ENCODE data around the gene FXR1. TPM values are rescaled to one million over a fixed set of nuclear protein-coding genes. Genes with fewer than 3 reads are reported as not detected.
A peak's percentile ranks its signal among the peaks of the same experiment; 100 is the strongest.
"Not testable (repeated sequence)": the region's sequence is repeated elsewhere in the genome, so short reads cannot be mapped to it uniquely, and the experiment has no call there.

FXR1 gene
- total RNA-seq, 1 experiment from 2014 or later, result 153 TPM

DNA sequence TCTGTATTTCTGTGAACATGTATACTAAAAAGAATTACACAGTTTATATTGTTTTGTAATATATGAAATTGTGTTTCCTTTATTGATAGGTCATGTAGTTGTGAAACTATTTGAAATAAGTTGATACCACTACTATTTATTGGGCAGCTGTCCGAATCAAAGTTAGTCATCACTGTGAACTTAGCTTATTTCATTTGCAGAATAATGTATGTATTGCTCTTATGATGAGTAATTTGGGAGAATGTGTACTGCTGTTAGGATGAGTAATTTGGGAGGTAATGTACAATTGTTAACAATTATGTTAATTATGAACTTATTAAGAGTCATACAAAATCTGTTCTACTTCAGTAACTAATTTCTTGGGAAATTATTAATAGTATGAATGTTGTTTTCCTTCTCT is 22.2 kb downstream of the FXR1 start:
- DNase-seq (ENCODE audit: low read depth), result no peak

DNA sequence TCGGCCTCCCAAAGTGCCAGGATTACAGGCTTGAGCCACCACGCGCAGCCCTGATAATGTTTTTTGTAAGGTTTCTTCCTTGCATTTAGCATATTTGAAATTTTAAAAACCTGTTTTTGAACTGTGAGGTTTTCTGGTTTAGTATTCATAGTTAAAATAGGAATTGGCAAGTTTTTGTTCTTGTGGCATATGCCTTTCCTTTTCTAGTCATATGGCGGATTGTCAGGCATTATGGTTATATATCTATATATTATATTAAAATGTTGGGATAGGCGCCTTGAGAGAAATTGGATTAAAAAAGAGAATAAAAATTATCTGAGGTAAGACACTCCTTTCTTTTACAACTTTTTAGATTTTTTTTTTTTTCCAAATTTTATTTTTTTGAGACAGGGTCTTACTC is 28.4 kb downstream of the FXR1 start:
- DNase-seq (ENCODE audit: low read depth), result no peak

DNA sequence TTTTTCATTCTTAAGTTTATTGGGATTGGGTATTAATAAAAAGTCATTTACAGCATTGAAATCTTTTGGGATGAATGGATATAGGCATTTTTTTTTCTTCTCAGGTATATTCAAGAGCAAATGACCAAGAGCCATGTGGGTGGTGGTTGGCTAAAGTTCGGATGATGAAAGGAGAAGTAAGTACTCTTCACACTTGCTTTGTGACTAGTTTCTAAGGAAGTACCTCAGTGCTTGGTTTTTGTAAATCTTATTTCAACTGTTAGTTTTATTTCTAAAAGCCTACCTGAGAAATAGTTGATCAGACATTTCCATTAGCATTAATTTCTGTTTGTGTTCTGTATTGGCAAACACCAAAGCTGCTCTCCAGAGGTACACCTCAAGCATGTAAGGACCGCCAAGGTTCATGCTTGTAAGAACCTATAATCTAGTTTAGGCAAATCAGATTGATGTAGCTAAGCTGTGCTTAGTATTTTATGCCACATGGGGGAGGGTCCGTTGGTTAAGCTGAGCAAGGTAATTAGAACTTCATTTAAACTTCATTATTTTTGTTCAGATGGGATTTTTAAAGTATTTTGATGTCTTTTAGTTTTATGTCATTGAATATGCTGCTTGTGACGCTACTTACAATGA is 35.4 kb downstream of the FXR1 start:
- no peak for DNase-seq (ENCODE audit: low read depth)

DNA sequence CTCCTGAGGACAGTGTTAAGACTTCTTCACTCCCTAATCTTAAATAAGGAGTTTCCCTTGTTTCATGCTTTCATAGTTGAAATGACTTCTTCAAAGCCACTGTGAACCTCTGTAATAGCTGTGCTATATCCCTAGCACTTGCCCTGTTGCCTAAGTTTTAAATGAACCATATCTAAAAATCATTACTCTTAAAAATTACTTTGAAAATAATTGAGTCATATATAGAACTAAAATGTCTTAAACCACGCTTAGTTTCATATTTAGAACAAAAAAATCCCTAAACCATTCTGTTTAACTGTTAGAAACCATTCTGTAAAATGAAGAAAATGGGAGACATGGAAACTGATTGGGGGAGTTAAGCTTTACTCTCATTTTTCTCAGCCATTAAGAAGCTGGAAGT is 47.2 kb downstream of the FXR1 start:
- no peak for DNase-seq (ENCODE audit: low read depth)

DNA sequence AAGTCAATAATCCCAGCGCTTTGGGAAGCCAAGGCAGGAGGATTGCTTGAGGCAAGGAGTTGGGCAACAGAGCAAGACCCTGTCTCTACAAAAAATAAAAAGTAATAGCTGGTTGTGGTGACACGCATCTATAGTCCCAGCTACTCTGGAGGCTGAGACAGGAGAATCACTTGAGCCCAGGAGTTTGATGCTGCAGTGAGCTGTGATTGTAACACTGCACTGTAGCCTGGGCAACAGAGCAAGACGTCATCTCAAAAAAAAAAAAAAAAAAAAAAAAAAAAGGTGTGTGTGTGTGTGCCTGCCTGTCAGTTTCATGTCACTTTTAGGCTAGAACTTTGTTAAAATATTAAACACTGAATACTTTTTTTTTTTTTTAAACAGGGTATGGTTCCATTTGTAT is 48.6 kb downstream of the FXR1 start:
- DNase-seq (ENCODE audit: low read depth), result no peak

DNA sequence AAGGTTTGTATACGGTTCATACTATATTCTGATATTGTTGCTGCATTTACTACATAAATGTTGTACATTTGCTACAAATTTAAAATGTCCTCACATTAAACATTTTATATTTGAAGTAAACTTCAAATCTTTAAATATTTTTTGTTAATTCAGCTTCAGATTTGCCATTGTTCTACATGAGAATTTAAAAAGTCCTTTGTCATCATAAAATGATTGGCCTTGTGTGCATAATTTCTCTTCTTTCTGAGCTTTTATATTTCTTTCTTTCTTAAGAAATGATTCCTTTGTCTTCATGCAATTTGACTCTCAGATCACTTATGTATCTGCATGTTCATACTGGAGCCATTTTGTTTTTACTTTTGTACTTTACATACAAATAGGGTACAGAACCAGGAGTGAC is 49.1 kb downstream of the FXR1 start:
- DNase-seq (ENCODE audit: low read depth), result no peak

DNA sequence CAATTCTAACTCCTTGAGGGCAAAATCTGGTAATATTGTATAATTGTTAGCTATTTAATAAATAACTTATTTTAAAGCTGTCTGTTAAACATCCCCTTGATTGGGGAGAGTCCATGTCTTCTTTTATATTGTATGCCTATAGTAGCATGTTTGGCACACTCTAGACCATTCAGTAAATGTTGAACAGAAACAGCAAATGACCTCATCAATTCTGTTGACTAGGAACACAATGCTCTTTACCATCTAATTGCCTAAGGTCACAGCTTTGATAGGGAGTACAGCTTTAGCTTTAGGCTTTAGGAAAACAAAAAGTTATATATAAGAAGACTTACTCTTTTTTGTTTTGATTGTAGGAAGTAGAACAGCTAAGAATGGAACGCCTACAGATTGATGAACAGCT is 50.1 kb downstream of the FXR1 start:
- no peak for DNase-seq (ENCODE audit: low read depth)

DNA sequence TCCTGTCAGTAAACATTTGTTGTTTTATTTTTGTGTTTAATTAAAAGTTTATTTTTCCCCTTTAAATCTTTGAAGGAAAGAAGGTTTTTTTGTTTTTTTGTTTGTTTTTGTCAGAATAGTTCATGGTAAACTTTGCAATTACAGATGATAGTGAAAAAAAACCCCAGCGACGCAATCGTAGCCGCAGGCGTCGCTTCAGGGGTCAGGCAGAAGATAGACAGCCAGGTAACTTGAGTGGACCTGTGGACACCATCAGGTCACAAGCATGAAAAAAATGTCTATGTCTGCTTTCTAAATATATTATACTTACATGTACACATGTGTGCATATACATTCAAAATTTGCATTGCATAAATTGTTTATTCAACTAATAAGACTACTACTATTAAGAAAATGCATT is 58.5 kb downstream of the FXR1 start:
- no peak for DNase-seq (ENCODE audit: low read depth)

DNA sequence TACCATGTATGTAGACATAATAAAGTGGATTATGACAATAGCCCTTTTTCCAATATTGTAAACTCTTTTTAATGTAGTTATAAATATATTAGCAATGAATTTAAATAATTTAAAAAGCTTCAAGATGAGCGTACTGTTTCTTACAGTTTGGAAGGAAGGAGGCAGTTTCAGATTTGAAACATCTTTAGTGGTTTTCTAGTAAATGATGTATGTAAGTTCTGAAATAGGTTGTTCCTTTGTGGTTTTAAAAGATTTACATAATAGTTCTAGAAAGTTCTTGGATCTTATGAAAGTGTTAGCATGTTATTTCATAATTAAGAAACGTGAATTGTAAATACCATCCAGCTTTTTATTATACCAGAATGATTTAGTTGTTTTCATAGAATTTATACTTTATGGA is 61.1 kb downstream of the FXR1 start:
- DNase-seq (ENCODE audit: low read depth), result no peak

DNA sequence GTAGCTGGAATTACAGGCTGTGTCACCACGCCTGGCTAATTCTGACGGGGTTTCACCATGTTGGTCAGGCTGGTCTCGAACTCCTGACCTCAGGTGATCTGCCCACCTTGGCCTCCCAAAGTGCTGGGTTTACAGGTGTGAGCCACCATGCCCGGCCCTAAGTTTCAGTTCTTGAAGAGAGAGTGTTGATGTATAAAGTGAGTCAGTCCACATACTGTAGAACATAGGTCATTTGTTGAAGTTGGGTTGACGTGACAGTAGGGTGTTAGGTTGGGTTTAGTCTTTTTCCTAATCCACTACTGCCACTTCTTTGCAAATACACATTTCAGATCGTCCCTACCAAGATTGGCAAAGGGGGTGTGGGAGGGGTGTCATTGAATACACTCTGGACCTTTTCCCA is 61.8 kb downstream of the FXR1 start:
- DNase-seq (ENCODE audit: low read depth), result no peak

DNA sequence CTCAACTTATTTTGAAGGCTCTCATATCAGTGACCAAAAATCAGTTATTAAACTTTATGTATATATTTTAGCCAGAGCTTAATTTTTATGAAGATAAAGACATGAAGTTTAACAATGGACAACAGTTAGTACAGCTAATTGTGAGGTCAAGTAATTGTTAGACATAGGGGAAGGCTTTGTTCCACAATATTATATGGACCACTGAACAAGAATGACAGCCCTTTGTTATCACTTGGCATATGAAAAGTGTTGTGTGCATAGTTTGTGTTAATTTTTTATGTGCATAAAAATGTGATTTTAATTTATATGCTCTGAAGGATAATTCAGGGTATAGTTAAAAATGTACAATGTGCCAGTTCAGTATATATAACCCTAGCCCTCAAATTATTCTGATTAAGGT is 65.0 kb downstream of the FXR1 start:
- DNase-seq (ENCODE audit: low read depth), result no peak

DNA sequence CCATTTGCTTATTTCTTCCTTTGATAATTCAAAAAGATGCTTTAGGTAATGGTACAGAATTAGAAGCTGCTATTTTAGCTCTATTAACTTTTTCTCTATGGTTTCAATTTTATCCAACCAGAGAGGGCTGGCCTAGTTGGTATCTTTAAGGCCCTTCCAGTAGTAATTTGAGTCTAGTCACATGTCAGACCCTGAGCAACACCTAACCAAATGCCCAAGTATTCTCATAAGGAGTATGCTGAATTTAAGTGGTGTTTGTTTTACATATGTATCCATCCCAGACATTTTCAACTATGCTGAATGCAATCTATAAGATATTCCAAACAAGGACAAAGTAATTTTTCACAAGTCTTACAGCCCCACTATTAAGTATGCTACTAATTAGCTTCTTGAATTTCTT is 67.5 kb downstream of the FXR1 start:
- no peak for DNase-seq (ENCODE audit: low read depth)

DNA sequence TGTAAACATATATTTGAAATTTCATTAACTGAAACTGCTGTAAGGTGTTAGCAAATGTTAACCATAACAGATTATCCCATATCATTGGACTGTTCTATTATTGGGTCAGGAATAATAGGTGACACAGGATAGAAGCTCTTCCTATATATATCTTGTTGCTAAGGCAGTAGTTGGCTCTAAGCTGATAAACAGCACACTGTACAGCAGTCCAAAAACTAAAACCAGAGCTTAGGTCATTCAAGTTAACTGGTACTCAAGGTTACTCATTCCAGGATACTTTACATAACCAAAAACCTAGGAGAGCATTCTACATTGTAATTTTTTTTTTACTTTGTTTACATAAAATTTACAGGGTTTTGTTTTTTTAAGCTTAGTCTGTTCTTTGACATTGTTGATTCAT is 68.1 kb downstream of the FXR1 start:
- DNase-seq (ENCODE audit: low read depth), result peak; percentile 30

DNA sequence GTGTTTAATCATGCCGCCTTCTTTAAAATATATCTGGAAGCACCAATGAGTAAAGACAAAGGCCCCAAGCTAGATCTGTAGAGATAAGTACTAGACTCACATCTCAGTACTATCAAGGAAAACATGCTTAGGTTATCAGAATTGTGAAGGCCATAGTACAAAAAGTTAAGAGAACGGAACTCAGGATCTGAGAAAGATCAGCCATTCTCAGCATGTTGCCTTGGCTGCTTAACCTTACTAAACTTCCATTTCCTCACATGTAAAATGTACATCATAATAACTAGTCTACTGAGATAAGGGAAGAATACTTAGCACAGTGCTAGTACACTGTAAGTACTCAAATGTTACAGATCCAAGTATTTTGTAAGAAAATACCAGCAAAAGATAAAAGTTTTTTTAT is 69.4 kb downstream of the FXR1 start:
- no peak for DNase-seq (ENCODE audit: low read depth)

DNA sequence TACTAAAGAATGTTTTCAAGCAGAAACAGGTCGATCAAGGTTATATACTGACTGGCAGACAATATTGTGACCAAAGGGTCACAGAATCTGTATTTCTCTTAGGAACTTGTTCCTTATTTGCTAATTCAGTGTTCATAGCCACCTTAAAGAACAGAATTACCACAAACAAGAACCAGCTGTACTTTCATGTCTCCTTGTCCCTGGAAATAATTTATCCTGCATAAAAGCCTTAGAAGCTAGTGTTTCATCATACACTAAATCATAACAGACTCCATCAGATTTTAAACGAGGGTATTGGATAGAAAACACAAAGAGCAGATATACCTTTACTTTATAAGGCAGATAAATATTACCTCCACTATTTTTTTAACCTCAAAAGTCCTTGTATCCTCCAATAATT is 70.7 kb downstream of the FXR1 start:
- DNase-seq (ENCODE audit: low read depth), result no peak

DNA sequence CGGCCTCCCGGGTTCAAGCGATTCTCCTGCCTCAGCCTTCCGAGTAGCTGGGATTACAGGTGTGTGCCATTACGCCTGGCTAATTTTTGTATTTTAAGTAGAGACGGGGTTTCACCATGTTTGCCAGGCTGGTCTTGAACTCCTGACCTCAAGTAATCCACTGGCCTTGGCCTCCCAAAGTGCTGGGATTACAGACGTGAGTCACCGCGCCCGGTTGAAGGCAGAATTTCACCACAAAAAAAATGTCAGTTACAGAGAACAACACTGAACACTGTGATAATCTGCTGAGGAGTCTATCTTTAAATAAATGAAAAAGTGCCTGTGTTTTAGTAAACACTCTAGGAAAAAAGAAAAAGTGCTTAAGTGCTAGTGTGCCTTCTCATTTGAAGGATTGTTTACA is 73.9 kb downstream of the FXR1 start:
- not testable (repeated sequence) for DNase-seq (ENCODE audit: low read depth)

DNA sequence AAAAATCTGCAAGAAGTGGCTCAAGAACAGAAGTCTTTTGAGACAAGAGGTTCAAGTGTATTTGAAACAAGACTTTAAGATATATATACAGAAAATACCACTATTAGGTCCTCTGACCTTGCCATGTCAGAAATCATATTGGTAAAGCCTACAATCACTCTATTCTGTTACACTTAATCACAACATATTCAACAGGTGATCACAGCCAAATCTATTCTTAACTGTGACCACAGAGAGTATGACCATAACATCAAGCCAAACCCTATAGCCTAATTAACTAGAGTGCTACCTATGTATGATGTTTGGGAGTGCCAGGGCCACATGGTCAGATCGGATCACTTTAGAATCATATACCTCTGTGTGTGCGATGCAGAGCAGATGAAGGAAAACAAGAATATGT is 74.9 kb downstream of the FXR1 start:
- no peak for DNase-seq (ENCODE audit: low read depth)

DNA sequence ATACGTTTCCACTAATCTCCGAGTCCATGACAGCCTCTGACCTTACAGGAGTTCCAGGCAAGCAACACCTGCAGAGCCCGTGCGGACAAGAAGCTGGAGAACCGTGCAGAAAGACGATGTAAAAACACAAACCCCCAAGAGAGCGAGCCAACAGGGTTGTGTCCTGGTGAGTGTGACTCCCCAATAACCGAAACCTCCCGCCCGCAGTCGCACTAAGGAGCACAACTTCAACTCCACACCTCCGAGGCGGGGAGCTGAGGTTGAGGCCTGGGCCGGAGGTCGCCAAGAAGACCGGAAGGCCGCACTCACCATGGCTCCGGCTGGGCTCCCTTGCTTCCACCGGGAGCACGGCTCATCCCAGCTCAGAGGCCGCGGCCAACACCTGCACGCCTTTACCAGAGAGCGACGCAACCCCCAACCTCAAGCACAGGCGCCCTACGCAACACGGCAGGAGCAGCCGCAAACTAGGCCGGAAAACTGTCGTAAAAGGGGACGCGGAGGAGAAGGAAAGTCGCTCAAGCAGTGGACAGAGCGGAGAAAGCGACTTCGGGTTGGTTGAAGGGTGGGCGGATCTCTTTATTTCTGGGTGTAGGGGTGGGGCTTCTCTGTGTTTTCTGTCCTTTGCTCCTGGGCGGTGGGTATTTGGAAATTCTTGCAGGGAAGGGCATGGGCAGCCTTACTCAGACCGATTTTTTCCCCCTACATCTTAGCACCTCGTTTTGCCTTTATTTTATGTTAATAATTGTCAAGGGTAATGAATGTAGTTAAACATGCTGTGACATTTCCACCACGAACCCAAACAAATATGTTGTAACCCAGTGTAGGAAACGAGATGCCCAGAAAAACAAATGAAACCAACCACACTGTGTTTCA is 77.1 kb downstream of the FXR1 start, which contains the start of gene DNAJC19:
DNAJC19 (minus strand) TSS at position 446 of the 873 bp plus-strand sequence; CDS start at position 312, 134 bp downstream.
- peak; percentile 98 for DNase-seq (ENCODE audit: low read depth)

DNA sequence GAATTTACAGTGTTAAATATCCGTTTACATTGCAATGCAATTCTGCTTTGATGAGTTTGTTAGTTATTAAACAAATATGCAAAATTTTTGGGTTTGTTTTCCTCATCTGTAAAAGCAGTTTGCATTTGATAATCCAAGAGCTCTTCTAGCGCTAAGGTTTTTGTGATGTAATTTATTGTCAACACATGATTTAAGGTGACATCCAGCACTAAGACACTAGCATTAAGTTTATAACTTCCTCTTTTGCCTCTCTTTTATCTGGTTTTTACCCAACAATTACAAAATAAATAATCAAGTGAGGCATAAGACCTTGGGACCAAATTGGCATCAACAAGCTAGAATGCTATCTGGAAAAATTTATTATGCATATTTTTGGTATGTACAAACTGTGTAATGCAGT is 78.0 kb downstream of the FXR1 start:
- DNase-seq (ENCODE audit: low read depth), result no peak

DNA sequence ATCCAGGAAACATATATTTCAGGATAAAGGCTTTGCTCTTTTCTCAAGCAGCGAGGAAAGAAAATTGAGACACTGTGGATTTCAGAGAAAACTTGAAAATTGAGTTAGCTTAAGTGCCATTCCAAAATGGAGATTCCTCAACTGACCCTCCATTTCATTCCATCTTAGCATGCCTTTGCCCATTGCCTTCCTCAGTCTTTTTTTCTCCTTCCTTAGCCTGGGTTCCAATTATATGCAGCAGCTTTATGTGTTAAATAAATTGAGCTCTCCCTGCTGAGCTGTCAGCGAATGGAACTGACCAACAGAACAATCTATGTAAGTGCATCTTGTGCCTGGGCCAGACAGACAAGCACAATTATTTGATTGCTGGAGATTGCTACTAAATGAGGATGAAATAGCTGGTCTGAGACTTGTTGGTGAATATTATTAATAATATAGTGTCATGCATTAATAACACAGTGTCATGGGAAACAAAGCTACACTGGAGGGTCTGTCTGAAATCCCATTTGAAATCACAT is 84.0 kb downstream of the FXR1 start:
- DNase-seq (ENCODE audit: low read depth), result no peak

DNA sequence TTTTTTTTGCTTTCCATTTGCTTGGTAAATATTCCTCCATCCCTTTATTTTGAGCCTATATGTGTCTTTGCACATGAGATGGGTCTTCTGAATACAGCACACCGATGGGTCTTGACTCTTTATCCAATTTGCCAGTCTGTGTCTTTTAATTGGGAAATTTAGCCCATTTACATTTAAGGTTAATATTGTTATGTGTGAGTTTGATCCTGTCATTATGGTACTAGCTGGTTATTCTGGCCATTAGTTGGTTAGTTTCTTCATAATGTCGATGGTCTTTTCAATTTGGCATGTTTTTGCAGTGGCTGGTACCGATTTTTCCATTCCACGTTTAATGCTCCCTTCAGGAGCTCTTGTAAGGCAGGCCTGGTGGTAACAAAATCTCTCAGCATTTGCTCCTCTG is 89.9 kb downstream of the FXR1 start:
- DNase-seq (ENCODE audit: low read depth), result not testable (repeated sequence)

DNA sequence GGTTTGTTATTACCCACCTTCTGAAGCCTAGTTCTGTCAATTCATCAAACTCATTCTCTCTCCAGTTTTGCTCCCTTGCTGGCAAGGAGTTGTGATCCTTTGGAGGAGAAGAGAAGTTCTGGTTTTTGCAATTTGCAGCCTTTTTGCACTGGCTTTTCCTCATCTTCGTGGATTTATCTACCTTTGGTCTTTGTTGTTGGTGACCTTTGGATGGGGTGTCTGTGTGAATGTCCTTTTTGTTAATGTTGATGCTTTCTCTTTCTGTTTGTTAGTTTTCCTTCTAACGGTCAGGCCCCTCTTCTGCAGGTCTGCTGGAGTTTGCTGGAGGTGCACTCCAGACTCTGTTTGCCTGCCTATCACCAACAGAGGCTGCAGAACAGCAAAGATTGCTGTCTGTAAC is 91.0 kb downstream of the FXR1 start:
- DNase-seq (ENCODE audit: low read depth), result not testable (repeated sequence)

DNA sequence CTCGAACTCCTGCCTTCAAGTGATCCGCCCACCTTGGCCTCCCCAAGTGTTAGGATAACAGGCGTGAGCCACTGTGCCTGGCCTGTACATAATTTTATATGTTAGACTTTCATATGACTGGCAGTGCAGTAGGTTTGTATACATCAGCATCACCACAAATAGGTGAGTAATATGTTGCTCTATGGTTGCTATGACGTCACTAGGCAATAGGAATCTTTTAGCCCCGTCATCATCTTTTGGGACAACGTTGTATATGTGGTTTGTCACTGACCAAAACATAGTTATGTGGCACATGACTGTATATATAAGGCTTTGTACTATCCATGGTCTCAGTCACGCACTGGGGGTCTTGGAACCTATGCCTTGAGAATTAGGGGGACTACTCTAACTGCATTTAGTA is 94.1 kb downstream of the FXR1 start:
- no peak for DNase-seq (ENCODE audit: low read depth)

Measured in M059J (cell line).